Globus pallidus (tissue), 1 donor: ENCODE data around the gene FOXP3.
"Not testable (repeated sequence)": the region's sequence is repeated elsewhere in the genome, so short reads cannot be mapped to it uniquely, and the experiment has no call there.

Experiments
- DNase-seq: peaks from one replicate; pipeline ENCODE4 v3.0.0-alpha.2; 2015; ENCODE audit warnings: low spot score

FOXP3 gene

GRCh38 chrX:49264460-49264859, at the start of gene FOXP3:
FOXP3 (minus strand) TSS chrX:49264710; CDS start chrX:49258505, 6,205 bp downstream.
- no peak for DNase-seq

GRCh38 chrX:49312176-49312575, 47.7 kb upstream of the FOXP3 start:
- DNase-seq: no peak

- DNase-seq: no peak
Observed at GRCh38 chrX:49310371-49310770, 45.9 kb upstream of the FOXP3 start.

GRCh38 chrX:49309401-49309981, 45.0 kb upstream of the FOXP3 start:
- peak; percentile 3 for DNase-seq

GRCh38 chrX:49308604-49309269, 44.2 kb upstream of the FOXP3 start:
- DNase-seq: peak; percentile 8

GRCh38 chrX:49307775-49308174, 43.3 kb upstream of the FOXP3 start:
- not testable (repeated sequence) for DNase-seq

GRCh38 chrX:49303346-49303745, 38.8 kb upstream of the FOXP3 start, which contains the start of gene GAGE10:
GAGE10 (plus strand) TSS chrX:49303646; CDS start chrX:49304860, 1,214 bp downstream.
- DNase-seq: no peak

GRCh38 chrX:49300703-49301102, 36.2 kb upstream of the FOXP3 start:
- no peak for DNase-seq

GRCh38 chrX:49299293-49299692, 34.8 kb upstream of the FOXP3 start:
- DNase-seq: not testable (repeated sequence)

- no peak for DNase-seq
Observed at GRCh38 chrX:49292400-49293362, 28.2 kb upstream of the FOXP3 start.

- DNase-seq: peak; percentile 22
Observed at GRCh38 chrX:49291615-49292337, 27.3 kb upstream of the FOXP3 start.

- DNase-seq: no peak
Observed at GRCh38 chrX:49290215-49290614, 25.7 kb upstream of the FOXP3 start.

GRCh38 chrX:49287665-49288064, 23.2 kb upstream of the FOXP3 start:
- no peak for DNase-seq

GRCh38 chrX:49286581-49286980, 22.1 kb upstream of the FOXP3 start:
- DNase-seq: no peak

GRCh38 chrX:49286136-49286535, 21.6 kb upstream of the FOXP3 start:
- no peak for DNase-seq

- no peak for DNase-seq
Observed at GRCh38 chrX:49284212-49284611, 19.7 kb upstream of the FOXP3 start.

- no peak for DNase-seq
Observed at GRCh38 chrX:49282647-49283011, 18.1 kb upstream of the FOXP3 start.

- no peak for DNase-seq
Observed at GRCh38 chrX:49278081-49278480, 13.6 kb upstream of the FOXP3 start.

GRCh38 chrX:49277535-49277830, 13.0 kb upstream of the FOXP3 start:
- DNase-seq: no peak

- no peak for DNase-seq
Observed at GRCh38 chrX:49276671-49277534, 12.4 kb upstream of the FOXP3 start.

GRCh38 chrX:49276207-49276606, 11.7 kb upstream of the FOXP3 start:
- no peak for DNase-seq
